Activated naive CD4-positive, alpha-beta T cell treated with anti-CD3 and anti-CD28 coated beads, Interleukin-2, amount 50 U/mL, for 72 hours (primary cell): ENCODE measurements around the gene GFER. TPM values are rescaled to one million over a fixed set of nuclear protein-coding genes. Genes with fewer than 3 reads are reported as not detected.

Experiments
- ATAC-seq, 2 donors: fragments of 150-1000 bp; cut with Tn5 transposase; 2 replicates each; pipeline ENCODE4 v1.10.0; 2021; ENCODE audit warnings: mild to moderate bottlenecking in 2 of 2, moderate library complexity in 2 of 2
- DNase-seq, 2 donors: peaks; one replicate each; pipeline ENCODE4 v3.0.0; 2021 to 2022; ENCODE audit warnings: low spot score in 2 of 2
- H3K27ac Mint-ChIP-seq, 2 donors: one replicate each; pipeline ENCODE4 v1.8.0; 2022; ENCODE audit warnings: mild to moderate bottlenecking in 2 of 2, mixed read lengths in 2 of 2
- H3K36me3 Mint-ChIP-seq, 2 donors: one replicate each; pipeline ENCODE4 v1.8.0; 2022; ENCODE audit warnings: mixed read lengths in 2 of 2
- H3K9me3 Mint-ChIP-seq, 2 donors: one replicate each; pipeline ENCODE4 v1.8.0; 2022; ENCODE audit warnings: mixed read lengths in 2 of 2
- total RNA-seq, 2 donors: library from RNA; stranded (reverse); gene quantifications; one replicate each; pipeline ENCODE4 v1.2.3, GENCODE V29; 2022

Gene GFER
- total RNA-seq, 2 donors from 2014 or later: 19.1 to 25.0 TPM

- Mint-ChIP-seq H3K36me3 (peaks cover 45 to 50% of the 10 kb centered on the region in 2 donors), H3K9me3 (no peaks in the 10 kb centered on the region)
- DNase-seq: no peak
Observed at GRCh38 chr16:1965396-1966001, 18.5 kb upstream of the GFER start.

DNA sequence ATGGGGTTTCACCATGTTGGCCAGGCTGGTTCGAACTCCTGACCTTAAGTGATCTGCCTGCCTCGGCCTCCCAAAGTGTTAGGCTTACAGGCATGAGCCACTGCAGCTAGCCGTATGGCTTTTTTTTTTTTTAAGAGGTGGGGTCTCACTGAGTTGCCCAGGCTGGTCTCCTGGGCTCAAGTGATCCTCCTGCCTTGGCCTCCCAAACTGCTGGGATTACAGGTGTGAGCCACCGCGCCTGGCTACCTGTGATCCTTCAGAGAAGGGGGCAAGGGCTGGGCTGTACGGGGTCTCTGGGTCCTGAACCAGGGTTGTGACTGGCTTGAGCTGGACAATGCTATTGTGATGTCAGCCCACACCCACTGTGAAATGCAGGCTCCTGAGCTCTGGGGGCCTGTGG, 17.5 kb upstream of the GFER start, which contains the start of gene RNF151:
RNF151 (plus strand) TSS at position 397 of the 400 bp plus-strand sequence. CDS start 26 bp downstream, outside the sequence.
- DNase-seq: no peak
- Mint-ChIP-seq H3K36me3 (peaks cover 48 to 50% of the 10 kb centered on the region in 2 donors), H3K9me3 (no peaks in the 10 kb centered on the region), H3K27ac (peak within 1 kb of the TSS; percentile 99)
- no peak for ATAC-seq

More at GRCh38 chr16:1965396-1966001, 18.5 kb upstream of the GFER start:
- no peak for ATAC-seq
- H3K27ac Mint-ChIP-seq: peak overlapping the region; percentile 99

DNA sequence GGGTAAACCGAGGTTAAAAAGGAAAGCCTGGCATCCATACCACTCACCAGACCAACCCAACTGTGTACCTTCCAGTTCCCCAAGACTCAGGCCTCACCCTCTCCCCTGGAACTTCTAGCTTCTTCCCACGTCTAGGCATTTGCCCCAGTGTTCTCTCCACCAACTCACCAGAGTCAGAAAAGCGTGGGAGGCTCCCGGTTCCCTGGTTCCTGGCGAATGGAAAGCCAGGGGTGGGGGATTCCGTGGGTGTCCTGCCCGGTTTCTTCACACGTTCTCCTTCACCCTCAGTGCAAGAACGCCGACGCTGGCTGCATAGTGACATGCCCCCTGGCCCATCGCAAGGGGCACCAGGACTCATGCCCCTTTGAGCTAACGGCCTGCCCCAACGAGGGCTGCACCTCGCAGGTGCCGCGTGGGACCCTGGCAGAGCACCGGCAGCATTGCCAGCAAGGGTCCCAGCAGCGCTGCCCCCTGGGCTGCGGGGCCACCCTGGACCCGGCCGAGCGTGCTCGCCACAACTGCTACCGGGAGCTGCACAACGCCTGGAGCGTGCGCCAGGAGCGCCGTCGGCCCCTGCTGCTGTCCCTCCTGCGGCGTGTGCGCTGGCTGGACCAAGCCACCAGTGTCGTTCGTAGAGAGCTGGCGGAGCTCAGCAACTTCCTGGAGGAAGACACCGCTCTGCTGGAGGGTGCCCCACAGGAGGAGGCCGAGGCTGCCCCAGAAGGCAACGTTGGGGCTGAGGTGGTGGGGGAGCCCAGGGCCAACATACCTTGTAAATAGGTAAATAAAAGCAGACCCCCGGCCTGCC, 15.6 kb upstream of the GFER start:
- no peak for DNase-seq
- no peak for ATAC-seq

DNA sequence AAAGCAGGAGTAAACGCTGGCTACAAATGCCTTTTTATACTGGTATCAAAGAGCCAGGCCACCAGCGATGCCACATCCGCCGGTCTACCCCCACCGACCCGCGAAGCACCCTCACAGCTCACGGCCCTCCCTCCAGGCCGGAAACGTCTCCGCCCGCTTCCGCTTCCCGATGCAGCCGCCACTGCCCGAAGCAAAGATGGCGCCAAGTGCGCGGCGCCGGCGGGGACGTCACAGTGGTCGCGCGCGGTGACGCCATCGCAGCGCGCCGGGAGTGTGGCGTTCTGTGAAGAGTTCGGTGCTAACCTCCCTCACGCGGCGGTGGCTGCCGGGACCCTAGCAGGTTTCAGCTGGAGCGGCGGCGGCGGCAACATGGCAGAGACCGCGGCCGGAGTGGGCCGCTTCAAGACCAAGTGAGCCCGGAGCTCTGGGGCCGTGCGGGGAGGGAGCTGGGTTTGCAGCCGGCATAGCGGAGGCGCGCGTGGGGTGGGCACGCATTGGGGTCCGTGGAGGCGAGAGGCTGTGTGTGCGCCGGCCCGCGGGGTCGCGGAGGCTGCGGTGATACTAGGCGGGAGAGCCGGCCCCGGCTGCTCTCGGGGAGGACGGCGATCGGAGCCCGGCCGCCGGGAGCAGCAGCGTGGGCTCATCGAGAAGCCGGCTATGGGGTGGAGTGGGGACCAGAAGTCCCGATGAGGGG, 12.1 kb upstream of the GFER start, which contains the start of gene TBL3:
TBL3 (plus strand) TSS at position 258 of the 694 bp plus-strand sequence; CDS start at position 370, 112 bp downstream.
- Mint-ChIP-seq H3K9me3 (no peaks in the 10 kb centered on the region), H3K27ac (peak within 1 kb of the TSS; percentile 97 to 98), H3K36me3 (peaks cover 21 to 34% of the 10 kb centered on the region in 2 donors)
- DNase-seq: peak; percentile 97
- peak; percentile 96 to 97 for ATAC-seq

More for the DNA sequence above, 15.6 kb upstream of the GFER start:
- Mint-ChIP-seq H3K9me3 (no peaks in the 10 kb centered on the region), H3K27ac (peak overlapping the region in 1 of 2 donors; percentile 14), H3K36me3 (peaks cover 39 to 47% of the 10 kb centered on the region in 2 donors)

DNA sequence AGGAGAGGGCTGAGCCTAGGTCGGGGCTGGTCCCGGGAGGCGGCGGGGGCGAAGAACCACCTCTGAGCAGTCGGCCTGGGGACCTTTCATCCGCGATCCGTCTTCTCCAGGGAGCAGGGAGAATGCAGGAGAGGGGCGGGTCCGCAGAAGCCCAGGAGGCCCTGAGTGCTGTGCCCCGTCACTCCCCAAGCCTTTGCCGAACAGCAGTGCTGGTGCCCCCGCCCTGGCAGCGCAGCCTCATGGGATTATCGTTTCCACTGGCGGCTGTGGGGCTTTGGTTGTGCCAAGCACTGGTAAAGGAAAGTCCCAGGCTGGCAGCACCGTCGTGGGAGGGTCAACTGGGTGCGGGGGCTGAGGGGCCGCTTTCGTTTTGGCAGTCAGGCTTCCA, 11.5 kb upstream of the GFER start:
- no peaks in the 10 kb centered on the region for H3K9me3 Mint-ChIP-seq
- no peak for ATAC-seq
- H3K27ac Mint-ChIP-seq: peak overlapping the region; percentile 97 to 98
- no peak for DNase-seq
- H3K36me3 Mint-ChIP-seq: peaks cover 21 to 30% of the 10 kb centered on the region in 2 donors

DNA sequence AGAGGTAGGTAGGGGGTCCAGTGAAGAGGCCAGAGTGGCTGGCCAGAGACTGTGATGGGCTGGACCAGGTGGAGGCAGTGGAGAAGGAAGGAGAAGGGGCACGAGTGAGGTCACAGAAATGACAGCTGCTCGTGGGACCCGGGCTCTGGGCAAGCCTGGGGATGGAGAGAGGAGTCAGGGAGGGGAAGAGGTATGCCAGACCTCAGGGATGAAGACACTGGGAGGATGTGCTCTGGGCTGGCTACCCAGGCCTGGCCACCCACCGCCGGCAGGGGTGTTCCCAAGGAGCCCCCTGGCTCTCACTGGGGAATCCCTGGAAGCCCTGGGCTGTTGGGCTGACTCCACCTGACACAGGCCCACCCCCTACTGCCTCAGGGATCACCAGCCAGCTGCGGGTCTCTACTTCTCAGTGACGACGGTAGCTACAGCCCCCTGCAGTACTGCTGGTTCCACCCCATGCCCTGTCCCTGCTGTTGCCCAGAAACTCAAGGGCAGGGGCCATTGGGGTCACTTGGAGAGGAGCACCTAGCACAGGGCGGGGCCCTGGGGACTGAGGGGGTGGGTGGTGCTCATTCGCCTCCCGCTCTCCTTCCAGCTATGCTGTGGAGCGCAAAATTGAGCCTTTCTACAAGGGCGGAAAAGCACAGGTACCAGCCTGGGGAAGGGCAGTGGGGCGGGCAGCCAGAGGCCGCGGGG, 10.4 kb upstream of the GFER start:
- Mint-ChIP-seq H3K27ac (no peak overlapping the region), H3K9me3 (no peaks in the 10 kb centered on the region), H3K36me3 (peaks cover 21 to 30% of the 10 kb centered on the region in 2 donors)
- ATAC-seq (no peak), DNase-seq (no peak)

- Mint-ChIP-seq H3K36me3 (peaks cover 21 to 30% of the 10 kb centered on the region in 2 donors), H3K27ac (peak overlapping the region in 1 of 2 donors; percentile 29), H3K9me3 (no peaks in the 10 kb centered on the region)
- DNase-seq (no peak), ATAC-seq (no peak)
Observed at GRCh38 chr16:1974157-1975070, 9.6 kb upstream of the GFER start.

- Mint-ChIP-seq H3K27ac (no peak overlapping the region), H3K36me3 (peaks cover 21 to 30% of the 10 kb centered on the region in 2 donors), H3K9me3 (no peaks in the 10 kb centered on the region)
- ATAC-seq (no peak), DNase-seq (no peak)
Observed at GRCh38 chr16:1975432-1976215, 8.4 kb upstream of the GFER start.

DNA sequence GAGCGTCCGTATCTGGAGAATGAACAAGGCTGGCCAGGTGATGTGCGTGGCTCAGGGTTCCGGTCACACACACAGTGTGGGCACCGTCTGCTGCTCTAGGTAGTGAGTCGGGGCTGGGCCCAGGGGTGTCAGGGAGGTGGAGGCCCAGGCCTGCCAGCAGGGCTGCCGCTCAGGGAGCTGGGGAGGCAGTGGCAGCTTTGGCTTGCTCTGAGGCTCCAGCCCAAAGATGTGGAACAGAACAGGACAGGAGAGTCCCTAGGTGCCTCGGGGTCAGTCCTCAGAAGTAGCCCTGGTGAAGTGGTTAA, 7.8 kb upstream of the GFER start:
- Mint-ChIP-seq H3K9me3 (no peaks in the 10 kb centered on the region), H3K27ac (no peak overlapping the region), H3K36me3 (peaks cover 17 to 27% of the 10 kb centered on the region in 2 donors)
- DNase-seq: no peak
- ATAC-seq: no peak

DNA sequence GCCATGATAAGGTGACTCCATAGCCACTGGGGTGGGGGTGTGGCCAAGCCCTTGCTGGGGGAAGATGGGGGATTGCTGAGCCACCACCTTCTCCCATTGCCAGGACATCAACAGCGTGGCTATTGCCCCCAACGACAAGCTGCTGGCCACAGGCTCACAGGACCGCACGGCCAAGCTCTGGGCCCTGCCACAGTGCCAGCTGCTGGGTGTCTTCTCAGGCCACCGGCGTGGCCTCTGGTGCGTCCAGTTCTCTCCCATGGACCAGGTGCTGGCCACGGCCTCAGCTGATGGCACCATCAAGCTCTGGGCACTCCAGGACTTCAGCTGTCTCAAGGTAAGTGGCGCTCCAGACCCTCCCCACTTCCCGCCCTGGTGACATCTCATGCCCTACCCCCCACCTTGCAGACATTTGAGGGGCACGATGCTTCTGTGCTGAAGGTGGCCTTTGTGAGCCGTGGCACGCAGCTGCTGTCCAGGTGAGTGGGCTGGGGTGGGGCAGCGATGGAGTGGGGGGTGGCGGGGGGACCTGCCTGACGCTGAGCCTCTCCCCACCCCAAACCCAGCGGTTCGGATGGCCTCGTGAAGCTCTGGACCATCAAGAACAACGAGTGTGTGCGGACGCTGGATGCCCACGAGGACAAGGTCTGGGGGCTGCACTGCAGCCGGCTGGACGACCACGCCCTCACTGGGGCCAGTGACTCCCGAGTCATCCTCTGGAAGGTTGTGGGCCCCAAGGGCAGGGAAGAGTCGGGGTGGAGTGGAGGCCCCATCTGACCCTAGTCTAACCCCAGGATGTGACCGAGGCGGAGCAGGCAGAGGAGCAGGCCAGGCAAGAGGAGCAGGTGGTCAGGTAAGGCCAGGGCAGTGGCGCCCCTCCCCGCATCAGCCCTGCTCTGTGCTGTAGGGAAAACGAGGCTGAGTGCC, 6.8 kb upstream of the GFER start:
- Mint-ChIP-seq H3K36me3 (peaks cover 7 to 17% of the 10 kb centered on the region in 2 donors), H3K9me3 (no peaks in the 10 kb centered on the region)
- DNase-seq: no peak

DNA sequence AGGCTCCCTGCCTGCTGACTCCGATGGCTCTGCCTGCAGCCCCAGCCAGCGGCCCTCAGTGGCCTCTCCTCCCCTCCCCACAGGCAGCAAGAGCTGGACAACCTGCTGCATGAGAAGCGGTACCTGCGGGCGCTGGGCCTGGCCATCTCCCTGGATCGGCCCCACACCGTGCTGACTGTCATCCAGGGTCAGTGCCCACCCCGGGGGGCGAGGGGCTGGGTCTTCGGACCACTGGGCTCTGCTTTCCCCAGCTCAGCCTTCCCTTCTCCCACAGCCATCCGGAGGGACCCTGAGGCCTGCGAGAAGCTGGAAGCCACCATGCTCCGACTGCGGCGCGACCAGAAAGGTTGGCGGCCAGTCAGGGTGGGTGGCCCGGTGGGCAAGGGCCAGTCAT, 6.1 kb upstream of the GFER start:
- Mint-ChIP-seq H3K36me3 (peaks cover 7 to 13% of the 10 kb centered on the region in 2 donors), H3K27ac (no peak overlapping the region), H3K9me3 (no peaks in the 10 kb centered on the region)
- ATAC-seq (no peak), DNase-seq (no peak)

More for the DNA sequence above, 6.8 kb upstream of the GFER start:
- no peak for ATAC-seq
- H3K27ac Mint-ChIP-seq: no peak overlapping the region

- Mint-ChIP-seq H3K36me3 (peaks cover 7 to 13% of the 10 kb centered on the region in 2 donors), H3K27ac (no peak overlapping the region), H3K9me3 (no peaks in the 10 kb centered on the region)
- DNase-seq: no peak
- ATAC-seq: no peak
Observed at GRCh38 chr16:1978476-1979120, 5.4 kb upstream of the GFER start.

GRCh38 chr16:1979271-1980029, 4.5 kb upstream of the GFER start:
- Mint-ChIP-seq H3K36me3 (peaks cover 7 to 13% of the 10 kb centered on the region in 2 donors), H3K9me3 (no peaks in the 10 kb centered on the region), H3K27ac (no peak overlapping the region)
- ATAC-seq (no peak), DNase-seq (no peak)
